Prostate gland (tissue), 2 donors: ENCODE results near the gene BLTP3B. TPM values are rescaled to one million over a fixed set of nuclear protein-coding genes. Genes with fewer than 3 reads are reported as not detected.

ENCODE experiments used
- DNase-seq: peaks from one replicate; pipeline ENCODE4 v3.0.0-alpha.2; 2019; ENCODE audit warnings: low spot score
- H3K27ac ChIP-seq, 2 donors: fragments of 200-600 bp; sonication (generic); 2 replicates each; pipeline ENCODE4 v1.5.1; 2017 to 2019
- H3K27me3 ChIP-seq: fragments of 200-600 bp; sonication (generic); replicated peaks from 2 replicates; pipeline ENCODE4 v1.5.1; 2019; ENCODE audit not compliant: insufficient read depth
- H3K36me3 ChIP-seq, 2 donors: fragments of 200-600 bp; sonication (generic); 1 replicate in 1 of 2; 2 replicates in 1 of 2; pipeline versions ENCODE4 v1.5.1 to v1.8.1; 2017 to 2019
- H3K4me1 ChIP-seq: fragments of 200-600 bp; sonication (generic); replicated peaks from 2 replicates; pipeline ENCODE4 v1.5.1; 2019
- H3K4me3 ChIP-seq, 2 donors: fragments of 200-600 bp; sonication (generic); 2 replicates each; pipeline ENCODE4 v1.5.1; 2017 to 2019
- H3K9me3 ChIP-seq: fragments of 200-600 bp; sonication (generic); 2 replicates; pipeline ENCODE4 v1.5.1; 2017
- CTCF ChIP-seq, 4 experiments: fragments of 200-600 bp in 2 of 4; fragments of 450-650 bp in 2 of 4; sonication (generic) in 2 of 4; IDR thresholded peaks; 1 replicate in 3 of 4; 2 replicates in 1 of 4; pipeline ENCODE4 v1.5.1; 2016 to 2019; ENCODE audit warnings: antibody characterized with exemption in 4 of 4, mild to moderate bottlenecking in 2 of 4, moderate library complexity in 2 of 4
- POLR2A ChIP-seq: fragments of 450-650 bp; IDR thresholded peaks from one replicate; pipeline ENCODE4 v1.6.1; 2016; ENCODE audit warnings: antibody characterized with exemption, mild to moderate bottlenecking
- POLR2AphosphoS5 ChIP-seq: sonication (generic); formaldehyde crosslinking; IDR thresholded peaks from one replicate; pipeline ENCODE4 v1.6.1; 2017; ENCODE audit warnings: antibody characterized with exemption
- WGBS: methylation state at CpG from one replicate; pipeline ENCODE4 v1.1.5; 2018; 5-methylcytosine and 5-hydroxymethylcytosine counted together
- intact Hi-C: fragments of 100-400 bp; cut with DNase I; formaldehyde crosslinking; loops from one replicate; pipeline ENCODE4 v1.14.2; 2022
- total RNA-seq, 2 donors: library from RNA; depleted of rRNA; stranded (reverse); fragments of >200 nt; gene quantifications; one replicate each; pipeline ENCODE4 v1.1.0, GENCODE V29; 2016

BLTP3B gene
- total RNA-seq, 2 donors from 2014 or later: 20.4 to 24.8 TPM

DNA sequence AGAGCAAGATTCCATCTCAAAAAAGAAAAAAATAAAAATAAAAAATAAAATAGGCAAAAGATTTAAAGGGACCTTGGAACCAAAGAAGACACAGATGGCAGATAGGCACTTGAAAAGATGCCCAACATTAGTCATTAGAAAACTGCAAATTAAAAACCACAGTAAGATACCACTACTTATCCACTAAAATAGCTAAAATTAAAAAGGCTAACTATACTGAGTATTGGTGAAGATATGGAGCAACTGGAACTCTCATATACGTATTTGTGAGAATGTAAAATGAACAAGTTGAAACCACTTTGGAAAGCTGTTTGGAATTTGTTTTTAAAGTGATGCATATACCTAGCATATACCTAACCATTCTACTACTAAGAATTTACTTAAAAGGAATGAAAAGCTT lies 22.3 kb downstream of the BLTP3B start:
- WGBS: 97% methylated on average over 1 of the region's 1 CpG
- TF ChIP-seq POLR2A (no peak), CTCF (IDR thresholded peaks at IDR 0.05) (no peak), POLR2AphosphoS5 (no peak)
- no peak overlapping the region for H3K4me3 ChIP-seq
- peaks cover 4% of the 10 kb centered on the region for H3K4me1 ChIP-seq
- H3K27me3 ChIP-seq: no peaks in the 10 kb centered on the region
- no peak for DNase-seq
- H3K36me3 ChIP-seq: no peaks in the 10 kb centered on the region
- H3K9me3 ChIP-seq: no peaks in the 10 kb centered on the region
- no peak overlapping the region for H3K27ac ChIP-seq
- intact Hi-C loops: loop anchor here (10.0 kb wide), 1 partner anchor 316 kb away; no protein-coding TSS in a partner anchor

- intact Hi-C loops: no loop called here
- TF ChIP-seq CTCF (IDR thresholded peaks at IDR 0.05) (no peak), POLR2AphosphoS5 (no peak), POLR2A (no peak)
- 95% methylated on average over 8 of the region's 8 CpGs for WGBS
- DNase-seq: no peak
- H3K27me3 ChIP-seq: no peaks in the 10 kb centered on the region
- H3K27ac ChIP-seq: no peak overlapping the region
- H3K4me3 ChIP-seq: no peak overlapping the region
- no peaks in the 10 kb centered on the region for H3K4me1 ChIP-seq
- no peaks in the 10 kb centered on the region for H3K9me3 ChIP-seq
- H3K36me3 ChIP-seq: no peaks in the 10 kb centered on the region
Observed at GRCh38 chr12:100115291-100115690, 27.4 kb downstream of the BLTP3B start.

- no peak for DNase-seq
- Histone ChIP-seq H3K9me3 (no peaks in the 10 kb centered on the region), H3K4me3 (no peak overlapping the region), H3K36me3 (no peaks in the 10 kb centered on the region), H3K4me1 (no peaks in the 10 kb centered on the region), H3K27me3 (no peaks in the 10 kb centered on the region), H3K27ac (no peak overlapping the region)
- intact Hi-C loops: no loop called here
- no peak for TF ChIP-seq POLR2A
- no peak for TF ChIP-seq POLR2AphosphoS5
- no peak for TF ChIP-seq CTCF (IDR thresholded peaks at IDR 0.05)
Observed at GRCh38 chr12:100114574-100114973, 28.1 kb downstream of the BLTP3B start.

DNA sequence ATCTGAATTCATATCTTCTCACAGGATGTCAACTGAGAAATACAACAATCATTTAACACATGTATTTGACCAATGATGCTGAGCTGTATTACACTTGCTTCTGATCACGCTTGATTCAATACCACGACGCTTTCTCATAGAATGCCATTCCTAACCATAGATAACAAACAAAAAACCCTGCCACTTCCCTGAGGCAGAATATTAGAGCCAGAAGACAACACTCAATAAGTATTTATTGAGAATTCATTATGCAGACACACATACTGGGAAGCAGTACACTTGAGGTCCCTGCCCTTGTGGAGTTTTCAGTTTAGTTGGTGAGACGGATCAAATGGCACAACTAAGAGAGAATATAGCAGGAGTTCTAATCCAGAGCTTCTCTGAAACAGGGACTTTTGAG lies 32.4 kb downstream of the BLTP3B start:
- intact Hi-C loops: no loop called here
- H3K27ac ChIP-seq: no peak overlapping the region
- 96% methylated on average over 4 of the region's 4 CpGs for WGBS

More for the DNA sequence above, 32.4 kb downstream of the BLTP3B start:
- no peaks in the 10 kb centered on the region for H3K36me3 ChIP-seq
- H3K27me3 ChIP-seq: no peaks in the 10 kb centered on the region
- H3K4me3 ChIP-seq: no peak overlapping the region
- no peak for DNase-seq
- TF ChIP-seq POLR2A: no peak
- TF ChIP-seq CTCF (IDR thresholded peaks at IDR 0.05): no peak
- no peak for TF ChIP-seq POLR2AphosphoS5
- no peaks in the 10 kb centered on the region for H3K4me1 ChIP-seq
- H3K9me3 ChIP-seq: no peaks in the 10 kb centered on the region
